WERI-Rb-1 (cell line): ENCODE results near the gene ARHGAP26.

ENCODE experiments used
- DNase-seq: peaks from one replicate; pipeline ENCODE4 v3.0.0-alpha.2; 2020
- H3K27ac ChIP-seq: fragments of 250-450 bp; sonication (Bioruptor Pico); 2 replicates; pipeline ENCODE4 v1.5.1; 2020; ENCODE audit warnings: mild to moderate bottlenecking, moderate library complexity
- H3K27me3 ChIP-seq: fragments of 250-450 bp; sonication (Bioruptor Pico); 2 replicates; pipeline ENCODE4 v1.5.1; 2021; ENCODE audit warnings: mild to moderate bottlenecking, low read depth, moderate library complexity; ENCODE audit not compliant: insufficient read depth, severe bottlenecking
- H3K36me3 ChIP-seq: fragments of 250-450 bp; sonication (Bioruptor Pico); 2 replicates; pipeline ENCODE4 v1.5.1; 2020; ENCODE audit warnings: mild to moderate bottlenecking, moderate library complexity
- H3K4me3 ChIP-seq: 2 replicates; pipeline ENCODE4 v1.5.1; 2011; ENCODE audit warnings: low read depth, mild to moderate bottlenecking, control low read depth, low read length
- H3K9me3 ChIP-seq: fragments of 250-450 bp; sonication (Bioruptor Pico); 2 replicates; pipeline ENCODE4 v1.5.1; 2021; ENCODE audit warnings: mild to moderate bottlenecking, moderate library complexity; ENCODE audit not compliant: severe bottlenecking
- CTCF ChIP-seq: IDR thresholded peaks from 2 replicates; pipeline ENCODE4 v1.5.1; 2011; ENCODE audit warnings: low read depth, mild to moderate bottlenecking, control low read depth, inconsistent platforms, low read length

ARHGAP26 gene

GRCh38 chr5:143243103-143243502 lies 472.9 kb downstream of the ARHGAP26 start:
- TF ChIP-seq CTCF, result no peak
- H3K9me3 ChIP-seq, result no peaks in the 10 kb centered on the region
- no peak overlapping the region for H3K4me3 ChIP-seq
- no peaks in the 10 kb centered on the region for H3K36me3 ChIP-seq
- no peak overlapping the region for H3K27ac ChIP-seq
- DNase-seq, result no peak
- H3K27me3 ChIP-seq, result no peaks in the 10 kb centered on the region

GRCh38 chr5:143244000-143244736 lies 474.0 kb downstream of the ARHGAP26 start:
- no peak overlapping the region for H3K4me3 ChIP-seq
- no peak for DNase-seq

GRCh38 chr5:143244990-143245389 lies 474.8 kb downstream of the ARHGAP26 start:
- no peak for DNase-seq
- no peaks in the 10 kb centered on the region for H3K27me3 ChIP-seq
- H3K36me3 ChIP-seq, result no peaks in the 10 kb centered on the region
- no peak overlapping the region for H3K27ac ChIP-seq
- H3K4me3 ChIP-seq, result no peak overlapping the region
- no peak for TF ChIP-seq CTCF
- no peaks in the 10 kb centered on the region for H3K9me3 ChIP-seq

More at GRCh38 chr5:143244000-143244736, 474.0 kb downstream of the ARHGAP26 start:
- H3K27me3 ChIP-seq, result no peaks in the 10 kb centered on the region
- no peaks in the 10 kb centered on the region for H3K36me3 ChIP-seq
- no peak for TF ChIP-seq CTCF
- no peaks in the 10 kb centered on the region for H3K9me3 ChIP-seq
- no peak overlapping the region for H3K27ac ChIP-seq

- H3K27ac ChIP-seq, result no peak overlapping the region
- H3K27me3 ChIP-seq, result no peaks in the 10 kb centered on the region
- no peak for DNase-seq
- no peak for TF ChIP-seq CTCF
- H3K36me3 ChIP-seq, result no peaks in the 10 kb centered on the region
- no peaks in the 10 kb centered on the region for H3K9me3 ChIP-seq
- H3K4me3 ChIP-seq, result no peak overlapping the region
Measured at GRCh38 chr5:143245929-143246561, 475.9 kb downstream of the ARHGAP26 start.

- DNase-seq, result no peak
- no peak for TF ChIP-seq CTCF
- Histone ChIP-seq H3K4me3 (no peak overlapping the region), H3K9me3 (no peaks in the 10 kb centered on the region), H3K27me3 (no peaks in the 10 kb centered on the region), H3K36me3 (no peaks in the 10 kb centered on the region), H3K27ac (no peak overlapping the region)
Measured at GRCh38 chr5:143247134-143247815, 477.1 kb downstream of the ARHGAP26 start.
